Neural cell (in vitro differentiated cells): ENCODE data around the gene RAB17.

Experiments used
- CTCF ChIP-seq: fragments of 450-650 bp; IDR thresholded peaks from 2 replicates; pipeline ENCODE4 v1.5.1; 2014; ENCODE audit warnings: antibody characterized with exemption, mild to moderate bottlenecking, moderate library complexity; ENCODE audit not compliant: poor library complexity, severe bottlenecking
- MXI1 ChIP-seq: fragments of 450-650 bp; conservative IDR thresholded peaks from 2 replicates; pipeline ENCODE4 v1.6.1; 2014; ENCODE audit warnings: antibody characterized with exemption, mild to moderate bottlenecking; ENCODE audit not compliant: poor library complexity, severe bottlenecking
- POLR2AphosphoS5 ChIP-seq: IDR thresholded peaks from 2 replicates; pipeline ENCODE4 v1.6.1; 2012
- REST ChIP-seq: IDR thresholded peaks from 2 replicates; pipeline ENCODE4 v1.6.1; 2012; ENCODE audit warnings: borderline replicate concordance

DNA sequence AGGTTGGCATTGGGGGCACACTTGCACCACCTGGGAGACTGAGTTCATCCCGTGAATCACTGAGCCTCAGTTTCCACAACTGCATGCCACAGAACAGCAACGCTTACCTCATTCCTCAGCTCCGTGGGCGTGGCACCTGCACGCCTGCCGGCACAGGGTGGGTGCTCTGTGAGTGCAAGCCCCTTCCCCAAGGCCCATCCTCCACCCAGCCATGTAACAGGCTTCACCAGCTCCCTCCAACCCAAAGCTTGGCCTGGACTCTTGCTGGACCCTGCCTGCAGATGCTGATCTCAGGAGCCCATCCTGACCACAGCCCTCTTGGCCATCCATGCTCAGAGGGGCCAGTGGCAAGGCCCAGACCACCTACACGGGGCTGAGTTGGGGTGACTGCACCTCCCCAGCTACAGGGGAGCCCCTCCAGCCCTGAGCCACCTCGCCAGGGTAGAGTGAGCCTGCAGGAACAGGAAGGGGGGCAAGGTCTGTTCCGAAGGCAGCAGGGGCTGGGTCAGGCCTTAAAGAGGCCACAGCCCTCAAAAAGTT, 22.3 kb downstream of the RAB17 start:
- TF ChIP-seq REST (no peak), CTCF (no peak), MXI1 (no peak), POLR2AphosphoS5 (no peak)
